K562 (cell line): ENCODE results near the gene FBXO36.

ENCODE experiments used
- CTCF ChIP-seq, 3 experiments: IDR thresholded peaks in 2 of 3; conservative IDR thresholded peaks in 1 of 3; 2 replicates each; pipeline ENCODE4 v1.5.1; 2011 to 2012; ENCODE audit warnings: low read length in 3 of 3, mild to moderate bottlenecking in 3 of 3, control low read depth in 2 of 3, improper control_type of control experiment in 1 of 3, inconsistent platforms in 1 of 3, low read depth in 1 of 3, mixed read lengths in 1 of 3, moderate library complexity in 1 of 3; ENCODE audit not compliant: insufficient read depth in 2 of 3
- KLF1 ChIP-seq: fragments of 450-650 bp; IDR thresholded peaks from 2 replicates; pipeline ENCODE4 v1.6.1; 2016; ENCODE audit warnings: missing genetic modification characterization, missing compliant biosample characterization
- NONO ChIP-seq, 2 experiments: fragments of 200-400 bp in 1 of 2; fragments of 450-650 bp in 1 of 2; formaldehyde crosslinking in 1 of 2; IDR thresholded peaks; 2 replicates each; pipeline ENCODE4 v1.6.1; 2017; ENCODE audit warnings: low read depth in 2 of 2, mild to moderate bottlenecking in 2 of 2, moderate library complexity in 2 of 2, low read length in 1 of 2
- SIX5 ChIP-seq, 2 experiments: IDR thresholded peaks; 2 replicates each; pipeline ENCODE4 v1.6.1; 2011; ENCODE audit warnings: low read length in 2 of 2, borderline replicate concordance in 1 of 2, low read depth in 1 of 2, mild to moderate bottlenecking in 1 of 2, moderate library complexity in 1 of 2; ENCODE audit not compliant: insufficient read depth in 1 of 2
- TF ChIP-seq, protein P1 (sequence below), 2 experiments: fragments of 200-800 bp in 1 of 2; sonication (Bioruptor generic) in 1 of 2; sonication (generic) in 1 of 2; formaldehyde crosslinking in 1 of 2; IDR thresholded peaks in 1 of 2; conservative IDR thresholded peaks in 1 of 2; 2 replicates each; pipeline versions ENCODE4 v1.5.0 to v1.6.1; 2016 to 2020; ENCODE audit warnings: missing compliant biosample characterization in 1 of 2, missing genetic modification characterization in 1 of 2, missing genetic modification reagents in 1 of 2

DNA sequence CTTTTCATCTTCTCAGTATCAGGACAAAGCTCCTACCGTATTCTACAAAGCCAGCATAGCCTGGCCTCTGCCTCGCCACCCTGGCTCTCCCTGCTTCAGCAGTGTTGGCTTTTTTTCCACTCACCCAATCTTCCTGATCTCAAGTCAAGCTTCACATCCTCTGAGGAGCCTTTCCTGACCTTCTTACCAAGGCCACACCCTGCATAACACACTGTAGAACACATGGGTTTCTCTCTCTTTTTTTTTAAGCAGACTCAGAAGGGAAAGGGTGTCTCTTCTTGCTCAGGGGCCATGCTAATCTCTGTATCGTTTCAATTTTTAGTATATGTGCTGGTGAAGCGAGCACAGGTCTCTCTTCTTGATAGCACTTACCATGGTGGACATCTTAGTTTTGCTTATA lies 15.2 kb downstream of the FBXO36 start:
- TF ChIP-seq CTCF (IDR thresholded peaks at IDR 0.05 in 2 of 3, conservative IDR thresholded peaks at IDR 0.05 in 1 of 3; ENCODE audit: insufficient read depth in 2 of 3, low read depth in 1 of 3, low read length in 3 of 3) (no peak), KLF1 (tag) (no peak), NONO (IDR thresholded peaks at IDR 0.05; ENCODE audit: low read depth in 2 of 2, low read length in 1 of 2) (no peak), SIX5 (IDR thresholded peaks at IDR 0.05; ENCODE audit: borderline replicate concordance in 1 of 2, insufficient read depth in 1 of 2, low read depth in 1 of 2, low read length in 2 of 2) (no peak)
- TF ChIP-seq, protein P1, sequence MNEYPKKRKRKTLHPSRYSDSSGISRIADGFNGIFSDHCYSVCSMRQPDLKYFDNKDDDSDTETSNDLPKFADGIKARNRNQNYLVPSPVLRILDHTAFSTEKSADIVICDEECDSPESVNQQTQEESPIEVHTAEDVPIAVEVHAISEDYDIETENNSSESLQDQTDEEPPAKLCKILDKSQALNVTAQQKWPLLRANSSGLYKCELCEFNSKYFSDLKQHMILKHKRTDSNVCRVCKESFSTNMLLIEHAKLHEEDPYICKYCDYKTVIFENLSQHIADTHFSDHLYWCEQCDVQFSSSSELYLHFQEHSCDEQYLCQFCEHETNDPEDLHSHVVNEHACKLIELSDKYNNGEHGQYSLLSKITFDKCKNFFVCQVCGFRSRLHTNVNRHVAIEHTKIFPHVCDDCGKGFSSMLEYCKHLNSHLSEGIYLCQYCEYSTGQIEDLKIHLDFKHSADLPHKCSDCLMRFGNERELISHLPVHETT (CRISPR knock-in tag; conservative IDR thresholded peaks at IDR 0.05 in 1 of 2, IDR thresholded peaks at IDR 0.05 in 1 of 2) = no peak
